NB4 (cell line): ENCODE results near the gene CSF1R.

Experiments used
- DNase-seq: peaks from one replicate; pipeline ENCODE4 v3.0.0; 2010; ENCODE audit warnings: low read depth
- H3K4me3 ChIP-seq: one replicate; pipeline ENCODE4 v1.5.1; 2011; ENCODE audit warnings: mild to moderate bottlenecking, low read depth, low read length, moderate library complexity
- CTCF ChIP-seq: IDR thresholded peaks from one replicate; pipeline ENCODE4 v1.5.1; 2012; ENCODE audit warnings: low read depth, low read length
- MAX ChIP-seq: IDR thresholded peaks from 2 replicates; pipeline ENCODE4 v1.6.1; 2011; ENCODE audit warnings: low read depth, low read length
- MYC ChIP-seq: IDR thresholded peaks from 2 replicates; pipeline ENCODE4 v1.6.1; 2011; ENCODE audit warnings: low read depth, low read length
- POLR2A ChIP-seq: IDR thresholded peaks from 2 replicates; pipeline ENCODE4 v1.6.1; 2011; ENCODE audit warnings: mild to moderate bottlenecking; ENCODE audit not compliant: insufficient read length; ENCODE audit errors: extremely low read depth

The CSF1R gene

GRCh38 chr5:150126921-150127265, 40.5 kb upstream of the CSF1R start:
- no peak for DNase-seq

GRCh38 chr5:150126199-150126920, 40.0 kb upstream of the CSF1R start:
- TF ChIP-seq POLR2A, result no peak
- no peak for TF ChIP-seq MYC
- TF ChIP-seq CTCF, result no peak
- TF ChIP-seq MAX, result no peak
- DNase-seq, result no peak
- H3K4me3 ChIP-seq, result no peak overlapping the region

More at GRCh38 chr5:150126921-150127265, 40.5 kb upstream of the CSF1R start:
- TF ChIP-seq MYC (no peak), MAX (no peak)
- no peak overlapping the region for H3K4me3 ChIP-seq

- H3K4me3 ChIP-seq, result no peak overlapping the region
- DNase-seq, result no peak
- TF ChIP-seq MYC (no peak), MAX (no peak), CTCF (no peak), POLR2A (no peak)
Measured at GRCh38 chr5:150125334-150125733, 39.0 kb upstream of the CSF1R start.

GRCh38 chr5:150124596-150124995, 38.2 kb upstream of the CSF1R start:
- TF ChIP-seq CTCF, result no peak
- no peak for TF ChIP-seq MAX
- TF ChIP-seq POLR2A, result no peak
- TF ChIP-seq MYC, result no peak
- no peak overlapping the region for H3K4me3 ChIP-seq
- DNase-seq, result no peak

GRCh38 chr5:150124111-150124557, 37.8 kb upstream of the CSF1R start:
- no peak overlapping the region for H3K4me3 ChIP-seq
- TF ChIP-seq POLR2A (no peak), MAX (no peak), CTCF (no peak), MYC (no peak)
- DNase-seq, result no peak

- no peak overlapping the region for H3K4me3 ChIP-seq
- no peak for TF ChIP-seq CTCF
- no peak for TF ChIP-seq MAX
- TF ChIP-seq MYC, result no peak
- no peak for TF ChIP-seq POLR2A
- DNase-seq, result no peak
Measured at GRCh38 chr5:150123542-150123941, 37.2 kb upstream of the CSF1R start.
